ENCODE measurements around the gene UXS1. TPM values are rescaled to one million over a fixed set of nuclear protein-coding genes. Genes with fewer than 3 reads are reported as not detected.

Gene UXS1
- total RNA-seq, 1 experiment from 2014 or later: 44.7 TPM

GRCh38 chr2:106201661-106202060 lies 7.6 kb upstream of the UXS1 start:
- ChIA-PET POLR2A (no interaction called here), CTCF (no interaction called here)
- no peak overlapping the region for H3K4me3 Mint-ChIP-seq
- no peaks in the 10 kb centered on the region; the same call in 1 of the 2 replicates for H3K27me3 Mint-ChIP-seq (ENCODE audit: low read depth)
- TF ChIP-seq CDX4 (CRISPR knock-in tag; IDR thresholded peaks at IDR 0.05; ENCODE audit: borderline replicate concordance) (no peak), GRHL2 (CRISPR knock-in tag; IDR thresholded peaks at IDR 0.05; ENCODE audit: insufficient replicate concordance, severe bottlenecking) (no peak), SMAD3 (CRISPR knock-in tag; IDR thresholded peaks at IDR 0.05; ENCODE audit: borderline replicate concordance) (no peak), ZNF671 (CRISPR knock-in tag; IDR thresholded peaks at IDR 0.05) (no peak), ZNF281 (CRISPR knock-in tag; IDR thresholded peaks at IDR 0.05) (no peak), ZNF317 (CRISPR knock-in tag; IDR thresholded peaks at IDR 0.05; ENCODE audit: borderline replicate concordance, low read depth) (no peak), AR (CRISPR knock-in tag; IDR thresholded peaks at IDR 0.05) (no peak), E2F5 (CRISPR knock-in tag; IDR thresholded peaks at IDR 0.05) (no peak), MLX (CRISPR knock-in tag; IDR thresholded peaks at IDR 0.05) (no peak), CREB1 (CRISPR knock-in tag; IDR thresholded peaks at IDR 0.05) (no peak), ZNF138 (CRISPR knock-in tag; conservative IDR thresholded peaks at IDR 0.05) (no peak), ZNF263 (CRISPR knock-in tag; IDR thresholded peaks at IDR 0.05; ENCODE audit: low read depth) (no peak), ZBTB43 (CRISPR knock-in tag; IDR thresholded peaks at IDR 0.05) (no peak), CREM (CRISPR knock-in tag; IDR thresholded peaks at IDR 0.05) (no peak), ZNF396 (CRISPR knock-in tag; IDR thresholded peaks at IDR 0.05; ENCODE audit: borderline replicate concordance) (no peak), USF1 (CRISPR knock-in tag; IDR thresholded peaks at IDR 0.05) (no peak), ZSCAN18 (CRISPR knock-in tag; IDR thresholded peaks at IDR 0.05) (no peak), NR3C1 (CRISPR knock-in tag; conservative IDR thresholded peaks at IDR 0.05; ENCODE audit: low read depth) (no peak), ZNF232 (CRISPR knock-in tag; IDR thresholded peaks at IDR 0.05) (no peak), ELF4 (CRISPR knock-in tag; IDR thresholded peaks at IDR 0.05; ENCODE audit: low read depth) (no peak)
- ATAC-seq (no peak), DNase-seq (ENCODE audit: low spot score) (no peak)
- H3K27ac Mint-ChIP-seq: no peak overlapping the region
- H3K36me3 Mint-ChIP-seq: no peaks in the 10 kb centered on the region
- H3K9me3 Mint-ChIP-seq: no peaks in the 10 kb centered on the region
- H3K4me1 Mint-ChIP-seq: peaks cover 7% of the 10 kb centered on the region

Data from WTC11 (cell line).